H1 (cell line): ENCODE measurements around the gene CHD8. TPM values are rescaled to one million over a fixed set of nuclear protein-coding genes. Genes with fewer than 3 reads are reported as not detected.

ENCODE experiments used
- POU5F1 ChIP-seq: IDR thresholded peaks from 2 replicates; pipeline ENCODE4 v1.6.1; 2011; ENCODE audit warnings: low read depth, mild to moderate bottlenecking, low read length, moderate library complexity
- polyA plus RNA-seq, 7 experiments: library from polyadenylated mRNA; depleted of rRNA in 3 of 7; stranded (reverse) in 5 of 7; unstranded in 2 of 7; fragments of >200 nt in 5 of 7; fragments of 200-250 nt in 2 of 7; gene quantifications; 1 replicate in 5 of 7; 2 replicates in 1 of 7; 4 replicates in 1 of 7; pipeline versions ENCODE4 v1.2.1 to v1.2.3, GENCODE V29; 2011 to 2013; ENCODE audit warnings: missing spikeins in 2 of 7, mixed read lengths in 2 of 7
- total RNA-seq: library from RNA; stranded (reverse); fragmentation: NEBNext Ultra II Directional; extraction: Animal tissue kit (Norgen Biotek cat#: 25700); gene quantifications from 2 replicates; pipeline ENCODE4 v1.2.1, GENCODE V29; 2021
- TF ChIP-seq, protein P1 (sequence below): fragments of 300-600 bp; sonication (generic); IDR thresholded peaks from 2 replicates; pipeline ENCODE4 v1.7.1; 2012; ENCODE audit warnings: low read length, moderate library complexity, mild to moderate bottlenecking, inconsistent platforms; ENCODE audit not compliant: insufficient replicate concordance

Gene CHD8
- total and polyA plus RNA-seq, 2 of the 8 experiments (the other 6 are each of a cell fraction or from before 2014, with no cell fraction given) = 88.3 to 140 TPM

DNA sequence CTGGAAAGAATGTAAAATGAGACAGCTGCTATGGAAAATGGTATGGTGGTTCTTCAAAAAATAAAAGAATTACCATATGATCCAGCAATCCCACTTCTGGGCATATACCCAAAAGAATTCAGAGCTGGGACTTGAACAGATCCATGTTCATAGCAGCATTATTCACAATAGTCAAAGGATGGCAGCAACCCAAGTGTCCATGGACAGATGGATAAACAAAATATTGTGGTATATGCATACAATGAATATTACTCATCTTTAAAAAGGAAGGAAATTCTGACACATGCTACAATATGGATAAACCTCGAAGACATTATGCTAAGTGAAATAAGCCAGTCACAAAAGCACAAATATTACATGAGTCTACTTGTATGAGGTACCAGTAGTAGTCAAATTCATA, 11.7 kb upstream of the CHD8 start (continued):
- TF ChIP-seq, protein P1, sequence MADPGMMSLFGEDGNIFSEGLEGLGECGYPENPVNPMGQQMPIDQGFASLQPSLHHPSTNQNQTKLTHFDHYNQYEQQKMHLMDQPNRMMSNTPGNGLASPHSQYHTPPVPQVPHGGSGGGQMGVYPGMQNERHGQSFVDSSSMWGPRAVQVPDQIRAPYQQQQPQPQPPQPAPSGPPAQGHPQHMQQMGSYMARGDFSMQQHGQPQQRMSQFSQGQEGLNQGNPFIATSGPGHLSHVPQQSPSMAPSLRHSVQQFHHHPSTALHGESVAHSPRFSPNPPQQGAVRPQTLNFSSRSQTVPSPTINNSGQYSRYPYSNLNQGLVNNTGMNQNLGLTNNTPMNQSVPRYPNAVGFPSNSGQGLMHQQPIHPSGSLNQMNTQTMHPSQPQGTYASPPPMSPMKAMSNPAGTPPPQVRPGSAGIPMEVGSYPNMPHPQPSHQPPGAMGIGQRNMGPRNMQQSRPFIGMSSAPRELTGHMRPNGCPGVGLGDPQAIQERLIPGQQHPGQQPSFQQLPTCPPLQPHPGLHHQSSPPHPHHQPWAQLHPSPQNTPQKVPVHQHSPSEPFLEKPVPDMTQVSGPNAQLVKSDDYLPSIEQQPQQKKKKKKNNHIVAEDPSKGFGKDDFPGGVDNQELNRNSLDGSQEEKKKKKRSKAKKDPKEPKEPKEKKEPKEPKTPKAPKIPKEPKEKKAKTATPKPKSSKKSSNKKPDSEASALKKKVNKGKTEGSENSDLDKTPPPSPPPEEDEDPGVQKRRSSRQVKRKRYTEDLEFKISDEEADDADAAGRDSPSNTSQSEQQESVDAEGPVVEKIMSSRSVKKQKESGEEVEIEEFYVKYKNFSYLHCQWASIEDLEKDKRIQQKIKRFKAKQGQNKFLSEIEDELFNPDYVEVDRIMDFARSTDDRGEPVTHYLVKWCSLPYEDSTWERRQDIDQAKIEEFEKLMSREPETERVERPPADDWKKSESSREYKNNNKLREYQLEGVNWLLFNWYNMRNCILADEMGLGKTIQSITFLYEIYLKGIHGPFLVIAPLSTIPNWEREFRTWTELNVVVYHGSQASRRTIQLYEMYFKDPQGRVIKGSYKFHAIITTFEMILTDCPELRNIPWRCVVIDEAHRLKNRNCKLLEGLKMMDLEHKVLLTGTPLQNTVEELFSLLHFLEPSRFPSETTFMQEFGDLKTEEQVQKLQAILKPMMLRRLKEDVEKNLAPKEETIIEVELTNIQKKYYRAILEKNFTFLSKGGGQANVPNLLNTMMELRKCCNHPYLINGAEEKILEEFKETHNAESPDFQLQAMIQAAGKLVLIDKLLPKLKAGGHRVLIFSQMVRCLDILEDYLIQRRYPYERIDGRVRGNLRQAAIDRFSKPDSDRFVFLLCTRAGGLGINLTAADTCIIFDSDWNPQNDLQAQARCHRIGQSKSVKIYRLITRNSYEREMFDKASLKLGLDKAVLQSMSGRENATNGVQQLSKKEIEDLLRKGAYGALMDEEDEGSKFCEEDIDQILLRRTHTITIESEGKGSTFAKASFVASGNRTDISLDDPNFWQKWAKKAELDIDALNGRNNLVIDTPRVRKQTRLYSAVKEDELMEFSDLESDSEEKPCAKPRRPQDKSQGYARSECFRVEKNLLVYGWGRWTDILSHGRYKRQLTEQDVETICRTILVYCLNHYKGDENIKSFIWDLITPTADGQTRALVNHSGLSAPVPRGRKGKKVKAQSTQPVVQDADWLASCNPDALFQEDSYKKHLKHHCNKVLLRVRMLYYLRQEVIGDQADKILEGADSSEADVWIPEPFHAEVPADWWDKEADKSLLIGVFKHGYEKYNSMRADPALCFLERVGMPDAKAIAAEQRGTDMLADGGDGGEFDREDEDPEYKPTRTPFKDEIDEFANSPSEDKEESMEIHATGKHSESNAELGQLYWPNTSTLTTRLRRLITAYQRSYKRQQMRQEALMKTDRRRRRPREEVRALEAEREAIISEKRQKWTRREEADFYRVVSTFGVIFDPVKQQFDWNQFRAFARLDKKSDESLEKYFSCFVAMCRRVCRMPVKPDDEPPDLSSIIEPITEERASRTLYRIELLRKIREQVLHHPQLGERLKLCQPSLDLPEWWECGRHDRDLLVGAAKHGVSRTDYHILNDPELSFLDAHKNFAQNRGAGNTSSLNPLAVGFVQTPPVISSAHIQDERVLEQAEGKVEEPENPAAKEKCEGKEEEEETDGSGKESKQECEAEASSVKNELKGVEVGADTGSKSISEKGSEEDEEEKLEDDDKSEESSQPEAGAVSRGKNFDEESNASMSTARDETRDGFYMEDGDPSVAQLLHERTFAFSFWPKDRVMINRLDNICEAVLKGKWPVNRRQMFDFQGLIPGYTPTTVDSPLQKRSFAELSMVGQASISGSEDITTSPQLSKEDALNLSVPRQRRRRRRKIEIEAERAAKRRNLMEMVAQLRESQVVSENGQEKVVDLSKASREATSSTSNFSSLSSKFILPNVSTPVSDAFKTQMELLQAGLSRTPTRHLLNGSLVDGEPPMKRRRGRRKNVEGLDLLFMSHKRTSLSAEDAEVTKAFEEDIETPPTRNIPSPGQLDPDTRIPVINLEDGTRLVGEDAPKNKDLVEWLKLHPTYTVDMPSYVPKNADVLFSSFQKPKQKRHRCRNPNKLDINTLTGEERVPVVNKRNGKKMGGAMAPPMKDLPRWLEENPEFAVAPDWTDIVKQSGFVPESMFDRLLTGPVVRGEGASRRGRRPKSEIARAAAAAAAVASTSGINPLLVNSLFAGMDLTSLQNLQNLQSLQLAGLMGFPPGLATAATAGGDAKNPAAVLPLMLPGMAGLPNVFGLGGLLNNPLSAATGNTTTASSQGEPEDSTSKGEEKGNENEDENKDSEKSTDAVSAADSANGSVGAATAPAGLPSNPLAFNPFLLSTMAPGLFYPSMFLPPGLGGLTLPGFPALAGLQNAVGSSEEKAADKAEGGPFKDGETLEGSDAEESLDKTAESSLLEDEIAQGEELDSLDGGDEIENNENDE = no peak
- no peak for TF ChIP-seq POU5F1
